ENCODE results near the gene GRIK3. TPM values are rescaled to one million over a fixed set of nuclear protein-coding genes. Genes with fewer than 3 reads are reported as not detected.

Gene GRIK3
- polyA plus RNA-seq, 1 donor (not counting 4 experiments of a cell fraction or from before 2014, with no cell fraction given) = not detected

DNA sequence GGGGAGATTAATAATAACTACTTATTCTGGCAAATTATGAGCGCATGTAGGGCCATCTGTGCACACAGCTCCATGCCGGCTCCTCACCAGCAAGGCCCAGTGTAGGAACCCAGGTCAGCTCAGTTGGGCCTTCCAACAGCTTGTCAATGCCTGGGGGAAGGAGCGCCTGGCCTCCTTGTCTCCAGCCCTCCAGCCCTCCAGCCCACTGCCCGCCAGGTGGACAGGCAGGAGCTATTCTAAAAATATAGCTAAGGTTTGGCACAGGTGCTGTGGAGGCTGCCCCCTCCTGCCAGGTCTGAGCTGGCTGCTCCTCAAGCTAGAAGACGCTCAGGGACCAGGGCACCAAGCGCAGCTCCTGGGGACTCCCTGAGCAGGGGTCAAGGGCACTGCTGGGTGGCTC is 85.7 kb downstream of the GRIK3 start:
- no peak for TF ChIP-seq CTCF (optimal IDR thresholded peaks at IDR 0.05 in 1 of 3, IDR thresholded peaks at IDR 0.05 in 1 of 3, conservative IDR thresholded peaks at IDR 0.05 in 1 of 3; ENCODE audit: extremely low read depth in 1 of 3, insufficient read depth in 2 of 3, low read length in 3 of 3)
- TF ChIP-seq EZH2 (IDR thresholded peaks at IDR 0.05; ENCODE audit: low read length) = no peak
- Histone ChIP-seq H3K9me3 (ENCODE audit: control insufficient read depth, low read depth, low read length) (no peaks in the 10 kb centered on the region), H3K27me3 (ENCODE audit: control insufficient read depth, extremely low read depth, insufficient read depth, low read length) (no peaks in the 10 kb centered on the region), H2AFZ (ENCODE audit: control insufficient read depth, low read length) (no peak overlapping the region), H3K79me2 (ENCODE audit: control insufficient read depth, insufficient read depth, low read length) (no peaks in the 10 kb centered on the region), H4K20me1 (ENCODE audit: control insufficient read depth, extremely low read depth, insufficient read depth, low read length) (no peaks in the 10 kb centered on the region), H3K4me3 (ENCODE audit: control insufficient read depth in 2 of 3, extremely low read depth in 1 of 3, insufficient read depth in 2 of 3, low read depth in 1 of 3, low read length in 3 of 3) (no peak overlapping the region), H3K9me1 (ENCODE audit: control insufficient read depth, extremely low read depth, insufficient read depth, low read length) (no peaks in the 10 kb centered on the region), H3K4me2 (ENCODE audit: control insufficient read depth, extremely low read depth, insufficient read depth, low read depth, low read length) (no peak overlapping the region), H3K9ac (ENCODE audit: control insufficient read depth, extremely low read depth, insufficient read depth, low read length) (no peak overlapping the region), H3K36me3 (ENCODE audit: control insufficient read depth in 2 of 2, extremely low read depth in 1 of 2, insufficient read depth in 2 of 2, low read length in 2 of 2) (no peaks in the 10 kb centered on the region), H3K27ac (ENCODE audit: control insufficient read depth, insufficient read depth, low read length) (no peak overlapping the region), H3K4me1 (ENCODE audit: control insufficient read depth, extremely low read depth, insufficient read depth, low read length) (no peaks in the 10 kb centered on the region)
- no peak for FAIRE-seq
- DNase-seq (ENCODE audit: low read depth, low spot score) = no peak
- dilution Hi-C loops (cut with MboI; ENCODE audit: extremely low pct_ligation_motif_present, low sequenced_read_pairs) = no loop called here

DNA sequence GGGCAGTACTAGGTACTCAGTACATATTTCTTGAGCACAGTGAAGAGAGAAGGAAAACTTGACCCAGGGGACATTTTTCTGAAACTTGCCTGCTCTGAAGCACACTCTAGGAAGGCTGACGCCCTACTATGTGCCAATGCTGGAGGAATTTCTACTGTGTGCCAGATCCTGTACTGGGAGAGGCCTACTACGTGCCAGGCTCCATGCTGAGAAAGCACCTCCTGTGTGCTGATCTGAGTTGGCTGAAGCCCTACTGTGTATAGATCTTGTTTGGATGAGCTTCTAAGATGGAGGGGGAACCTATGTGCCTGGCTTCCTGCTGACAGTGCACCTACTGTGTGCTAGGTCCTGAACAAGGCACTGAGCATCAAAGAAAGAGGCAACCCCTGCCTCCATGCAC is 86.2 kb downstream of the GRIK3 start:
- no peak for TF ChIP-seq CTCF (optimal IDR thresholded peaks at IDR 0.05 in 1 of 3, IDR thresholded peaks at IDR 0.05 in 1 of 3, conservative IDR thresholded peaks at IDR 0.05 in 1 of 3; ENCODE audit: extremely low read depth in 1 of 3, insufficient read depth in 2 of 3, low read length in 3 of 3)
- TF ChIP-seq EZH2 (IDR thresholded peaks at IDR 0.05; ENCODE audit: low read length) = no peak
- dilution Hi-C loops (cut with MboI; ENCODE audit: extremely low pct_ligation_motif_present, low sequenced_read_pairs) = no loop called here

More for the DNA sequence above, 86.2 kb downstream of the GRIK3 start:
- H3K9ac ChIP-seq (ENCODE audit: control insufficient read depth, extremely low read depth, insufficient read depth, low read length) = no peak overlapping the region
- no peaks in the 10 kb centered on the region for H4K20me1 ChIP-seq (ENCODE audit: control insufficient read depth, extremely low read depth, insufficient read depth, low read length)
- H3K79me2 ChIP-seq (ENCODE audit: control insufficient read depth, insufficient read depth, low read length) = no peaks in the 10 kb centered on the region
- H3K9me3 ChIP-seq (ENCODE audit: control insufficient read depth, low read depth, low read length) = no peaks in the 10 kb centered on the region
- H3K27me3 ChIP-seq (ENCODE audit: control insufficient read depth, extremely low read depth, insufficient read depth, low read length) = no peaks in the 10 kb centered on the region
- H3K36me3 ChIP-seq (ENCODE audit: control insufficient read depth in 2 of 2, extremely low read depth in 1 of 2, insufficient read depth in 2 of 2, low read length in 2 of 2) = no peaks in the 10 kb centered on the region
- no peak for FAIRE-seq
- H3K4me1 ChIP-seq (ENCODE audit: control insufficient read depth, extremely low read depth, insufficient read depth, low read length) = no peaks in the 10 kb centered on the region
- H2AFZ ChIP-seq (ENCODE audit: control insufficient read depth, low read length) = no peak overlapping the region
- no peak overlapping the region for H3K4me3 ChIP-seq (ENCODE audit: control insufficient read depth in 2 of 3, extremely low read depth in 1 of 3, insufficient read depth in 2 of 3, low read depth in 1 of 3, low read length in 3 of 3)
- no peak for DNase-seq (ENCODE audit: low read depth, low spot score)
- H3K27ac ChIP-seq (ENCODE audit: control insufficient read depth, insufficient read depth, low read length) = no peak overlapping the region
- no peak overlapping the region for H3K4me2 ChIP-seq (ENCODE audit: control insufficient read depth, extremely low read depth, insufficient read depth, low read depth, low read length)
- H3K9me1 ChIP-seq (ENCODE audit: control insufficient read depth, extremely low read depth, insufficient read depth, low read length) = no peaks in the 10 kb centered on the region
